Measurements from ENCODE around the gene RDX.
"Not testable (repeated sequence)": the region's sequence is repeated elsewhere in the genome, so short reads cannot be mapped to it uniquely, and the experiment has no call there.

The RDX gene

DNA sequence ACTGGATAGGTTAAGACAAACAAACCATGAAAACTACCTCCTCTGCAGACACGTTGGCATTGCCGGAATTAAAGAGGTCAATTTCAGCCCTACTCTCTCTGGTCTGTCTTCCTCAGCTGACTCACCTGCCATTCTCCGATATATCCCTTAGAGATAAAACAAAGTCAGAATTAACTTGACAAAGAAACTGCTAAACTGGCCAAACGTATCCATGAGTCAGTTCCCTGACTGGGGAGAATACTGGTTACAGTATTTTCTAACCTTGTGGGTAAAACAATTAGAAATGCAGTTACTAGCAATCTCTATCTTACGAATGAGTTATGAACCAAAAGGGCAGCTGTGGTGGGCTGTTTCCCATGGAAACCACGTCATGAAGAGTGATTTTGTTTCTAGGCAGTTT, 96.2 kb downstream of the RDX start:
- DNase-seq (ENCODE audit: low spot score), result no peak

DNA sequence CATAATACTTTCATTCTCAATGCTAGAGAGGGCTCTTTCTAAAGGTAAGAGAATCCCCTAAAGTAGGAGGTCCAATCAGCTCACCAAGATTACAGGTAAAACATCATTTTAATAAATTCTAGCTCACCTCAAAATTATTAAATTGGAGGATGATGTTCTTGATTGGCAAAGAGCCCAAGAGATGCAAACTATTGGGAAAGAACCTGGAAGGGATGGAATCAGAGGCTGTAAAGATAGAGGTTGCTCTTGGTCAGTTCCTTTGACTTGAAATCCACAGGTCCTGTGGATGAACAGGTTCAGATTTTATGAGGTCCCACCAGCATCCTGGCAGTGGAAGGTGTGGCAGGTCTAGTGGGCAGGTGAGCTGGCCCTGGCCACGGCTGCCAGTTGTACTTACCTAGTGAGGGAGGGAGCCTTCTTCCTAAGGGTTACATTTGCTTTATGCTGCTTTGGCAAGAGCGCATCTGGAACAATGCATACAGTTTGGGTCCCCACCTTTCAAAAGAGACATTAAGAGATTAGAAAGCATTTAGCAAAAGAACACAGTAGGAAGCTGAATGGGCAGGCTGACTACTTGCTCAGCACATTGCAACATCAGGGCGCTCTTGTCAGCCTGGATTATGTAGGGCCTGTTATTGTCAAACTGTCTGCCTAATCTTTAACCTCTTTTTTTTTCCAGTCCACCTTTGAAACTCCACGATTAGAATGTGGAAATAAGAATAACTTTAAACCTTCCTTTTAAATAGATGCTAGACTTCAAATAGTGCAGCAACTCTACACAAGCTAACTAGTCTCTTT, 97.0 kb downstream of the RDX start:
- no peak for DNase-seq (ENCODE audit: low spot score)

DNA sequence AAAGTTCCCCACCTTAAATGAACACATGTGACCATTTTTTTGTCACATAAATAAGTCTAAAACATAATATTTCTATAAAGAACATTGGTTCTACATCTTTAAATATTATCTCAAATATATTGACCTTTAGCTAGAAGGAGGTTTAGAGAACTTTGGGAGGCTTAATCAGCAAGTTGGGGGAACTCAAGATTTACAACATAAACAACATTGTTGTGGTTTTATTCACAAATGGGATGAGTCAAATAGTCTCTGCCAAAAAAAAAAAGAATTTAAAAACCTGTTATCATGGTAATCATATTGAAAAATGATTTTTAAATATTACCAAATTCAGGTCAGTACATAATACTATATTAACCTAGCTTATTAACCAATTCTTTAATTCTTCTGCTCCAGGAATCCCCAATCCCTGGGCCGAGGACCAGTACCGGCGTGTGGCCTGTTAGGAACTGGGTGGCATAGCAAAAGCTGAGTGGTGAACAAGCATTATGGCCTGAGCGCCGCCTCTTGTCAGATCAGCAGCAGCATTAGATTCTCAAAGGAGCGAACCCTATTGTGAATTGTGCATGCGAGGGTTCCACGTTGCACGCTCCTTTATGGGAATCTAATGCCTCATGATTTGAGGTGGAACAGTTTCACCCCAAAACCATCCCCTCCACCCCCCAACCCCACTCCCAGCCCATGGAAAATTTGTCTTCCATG, 98.2 kb downstream of the RDX start:
- DNase-seq (ENCODE audit: low spot score), result no peak

DNA sequence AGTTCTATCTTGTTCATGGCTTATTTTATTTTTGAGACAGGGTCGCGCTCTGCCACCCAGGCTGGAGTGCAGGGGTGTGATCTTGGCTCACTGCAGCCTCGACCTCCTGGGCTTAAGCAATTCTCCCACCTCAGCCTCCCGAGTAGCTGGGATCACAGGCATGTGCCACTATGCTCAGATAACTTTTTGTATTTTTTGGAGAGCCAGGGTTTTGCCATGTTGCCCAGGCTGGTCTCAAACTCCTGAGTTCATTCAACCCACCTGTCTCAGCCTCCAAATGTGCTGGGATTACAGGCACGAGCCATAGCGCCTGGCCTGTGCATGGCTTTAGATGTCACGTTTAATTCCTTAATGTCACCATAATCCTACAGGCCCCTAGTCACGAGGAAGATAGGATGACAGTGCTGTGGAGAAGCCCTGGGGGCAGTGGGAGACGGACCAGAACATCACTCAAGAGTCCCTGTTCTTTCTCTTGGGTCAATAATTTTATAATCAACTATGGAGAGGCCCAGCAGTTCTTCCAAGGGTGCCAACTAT, 99.5 kb downstream of the RDX start:
- DNase-seq (ENCODE audit: low spot score), result no peak

DNA sequence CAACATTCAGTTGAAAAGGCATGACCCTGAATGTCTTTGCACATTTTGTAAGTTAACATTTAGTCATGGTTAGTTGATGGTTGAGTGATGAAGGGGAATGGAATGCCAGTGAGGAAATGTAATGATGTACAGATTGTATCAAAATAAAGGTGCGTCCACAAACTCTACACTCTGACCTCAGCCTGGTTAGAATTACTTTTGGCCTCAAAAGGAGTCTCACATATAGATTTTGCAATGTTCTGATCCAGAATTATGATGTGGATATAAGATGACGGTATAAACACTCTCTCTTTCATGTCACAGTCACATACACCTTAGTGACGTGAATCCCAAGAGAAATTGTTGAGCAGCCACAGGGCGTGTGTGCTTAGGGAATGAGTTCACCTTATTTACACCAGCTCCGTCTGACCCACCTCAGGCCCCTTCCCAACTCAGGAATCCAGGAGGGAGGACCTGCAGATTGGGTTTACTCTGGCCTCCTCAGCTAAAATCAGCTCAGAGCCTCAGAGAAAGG, 100.1 kb downstream of the RDX start:
- peak; percentile 36 for DNase-seq (ENCODE audit: low spot score)

DNA sequence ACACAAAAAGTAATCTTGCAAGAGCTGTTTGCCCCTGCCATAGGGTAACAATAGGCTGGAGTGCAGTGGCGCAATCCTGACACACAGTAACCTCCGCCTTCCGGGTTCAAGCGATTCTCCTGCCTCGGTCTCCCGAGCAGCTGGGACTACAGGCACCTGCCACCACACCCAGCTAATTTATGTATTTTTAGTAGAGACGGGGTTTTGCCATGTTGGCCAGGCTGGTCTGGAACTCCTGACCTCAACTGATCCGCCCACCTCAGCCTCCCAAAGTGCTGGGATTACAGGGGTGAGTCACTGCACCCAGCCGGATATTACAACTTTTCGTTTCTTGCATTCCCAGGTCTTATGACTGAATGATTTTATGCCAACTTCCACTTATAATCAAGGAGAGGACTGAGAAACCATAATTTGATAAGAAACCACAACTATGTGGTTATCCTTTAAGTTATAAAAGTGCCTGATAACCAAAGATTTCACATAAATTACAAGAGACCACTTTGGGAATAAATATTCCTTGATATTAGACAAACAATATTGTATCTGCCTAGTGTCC, 102.1 kb downstream of the RDX start:
- not testable (repeated sequence) for DNase-seq (ENCODE audit: low spot score)

DNA sequence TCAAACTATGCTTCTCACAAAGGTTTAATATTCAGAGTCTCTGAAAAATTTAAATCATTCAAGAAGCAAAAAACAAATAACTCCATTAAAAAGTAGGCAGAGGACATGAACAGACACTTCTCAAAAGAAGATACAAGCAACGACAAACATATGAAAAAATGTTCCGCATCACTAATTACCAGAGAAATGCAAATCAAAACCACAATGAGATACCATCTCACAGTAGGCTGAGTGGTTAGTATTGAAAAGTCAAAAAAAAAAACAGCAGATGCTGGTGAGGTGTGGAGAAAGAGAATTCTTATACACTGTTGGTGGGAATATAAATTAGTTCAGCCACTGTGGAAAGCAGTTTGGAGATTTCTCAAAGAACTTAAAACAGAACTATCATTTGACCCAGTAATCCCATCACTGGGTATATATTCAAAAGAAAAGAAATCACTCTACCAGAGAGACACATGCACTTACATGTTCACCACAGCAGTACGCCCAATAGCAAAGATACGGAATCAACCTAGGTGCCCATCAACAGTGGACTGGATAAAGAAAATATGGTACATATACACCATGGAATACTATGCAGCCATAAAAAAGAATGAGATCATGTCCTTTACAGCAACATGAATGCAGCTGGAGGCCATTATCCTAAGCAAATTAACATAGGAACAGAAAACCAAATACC, 103.7 kb downstream of the RDX start:
- DNase-seq (ENCODE audit: low spot score), result not testable (repeated sequence)

DNA sequence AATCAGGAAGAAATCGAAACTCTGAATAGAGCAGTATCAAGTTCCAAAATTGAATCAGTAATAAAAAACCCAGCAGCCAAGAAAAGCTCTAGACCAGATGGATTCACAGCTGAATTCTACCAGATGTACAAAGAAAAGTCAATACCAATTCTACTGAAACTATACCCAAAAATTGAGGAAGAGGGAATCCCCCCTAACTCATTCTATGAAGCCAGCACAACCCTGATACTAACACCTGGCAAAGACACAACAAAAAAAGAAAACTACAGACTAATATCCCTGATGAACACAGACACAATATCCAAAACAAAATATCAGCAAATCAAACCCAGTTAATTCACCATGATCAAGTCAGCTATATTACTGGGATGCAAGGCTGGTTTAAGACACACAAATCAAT, 105.5 kb downstream of the RDX start:
- no peak for DNase-seq (ENCODE audit: low spot score)

DNA sequence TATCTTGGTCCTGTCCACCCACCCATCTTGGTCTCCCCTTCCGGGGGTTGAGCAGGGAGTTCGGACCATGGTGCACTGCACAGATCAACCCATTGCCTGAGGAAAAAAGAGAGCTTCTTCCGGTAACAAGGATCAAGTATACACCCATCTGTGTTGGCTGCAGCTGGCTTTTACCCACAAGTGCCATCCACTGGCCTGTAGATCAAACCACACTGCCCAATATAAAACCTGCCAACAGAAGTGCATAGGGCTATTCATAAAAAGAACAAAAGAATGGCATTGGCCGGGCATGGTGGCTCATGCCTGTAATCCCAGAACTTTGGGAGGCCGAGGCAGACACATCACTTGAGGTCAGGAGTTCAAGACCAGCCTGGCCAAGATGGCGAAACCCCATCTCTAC, 108.7 kb downstream of the RDX start:
- DNase-seq (ENCODE audit: low spot score), result no peak

DNA sequence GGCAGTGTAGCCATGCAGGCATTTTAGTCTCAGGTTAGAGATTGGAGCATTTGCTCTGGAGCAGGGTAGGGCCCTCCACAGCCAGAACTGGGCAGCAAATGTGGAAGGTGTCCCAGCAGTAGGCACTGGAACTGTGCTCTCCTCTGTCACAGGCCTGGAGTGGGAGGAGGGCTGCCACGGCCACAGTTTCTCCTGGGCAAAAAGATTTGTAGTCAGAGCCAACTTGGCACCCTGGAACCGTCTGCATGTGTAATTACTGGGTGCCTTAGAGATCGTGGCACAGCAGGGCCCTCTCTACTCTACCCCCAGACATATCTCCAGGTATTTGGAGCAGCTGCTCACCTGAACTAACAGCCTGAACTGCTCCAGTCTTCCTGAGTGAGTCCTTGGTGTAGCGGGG, 109.5 kb downstream of the RDX start:
- DNase-seq (ENCODE audit: low spot score), result no peak

DNA sequence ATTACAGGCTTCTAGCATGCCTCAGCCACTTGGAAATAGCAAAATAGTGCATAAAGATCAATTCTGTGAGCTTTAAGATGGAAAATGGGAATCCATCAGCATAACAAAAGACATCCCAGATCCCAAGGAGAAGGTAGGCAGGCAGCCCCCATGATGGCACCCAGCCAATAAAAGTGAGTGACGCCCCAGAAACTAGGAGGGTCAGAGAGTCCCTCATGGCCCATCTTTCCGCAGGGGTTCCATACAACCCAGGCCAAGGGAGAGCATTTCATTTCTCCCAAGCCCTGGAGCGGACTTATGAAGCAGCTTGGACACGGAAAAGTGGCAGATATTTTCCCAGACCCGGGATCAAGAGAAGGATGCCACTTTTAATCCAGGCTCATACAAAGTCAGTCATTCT, 110.0 kb downstream of the RDX start:
- no peak for DNase-seq (ENCODE audit: low spot score)

DNA sequence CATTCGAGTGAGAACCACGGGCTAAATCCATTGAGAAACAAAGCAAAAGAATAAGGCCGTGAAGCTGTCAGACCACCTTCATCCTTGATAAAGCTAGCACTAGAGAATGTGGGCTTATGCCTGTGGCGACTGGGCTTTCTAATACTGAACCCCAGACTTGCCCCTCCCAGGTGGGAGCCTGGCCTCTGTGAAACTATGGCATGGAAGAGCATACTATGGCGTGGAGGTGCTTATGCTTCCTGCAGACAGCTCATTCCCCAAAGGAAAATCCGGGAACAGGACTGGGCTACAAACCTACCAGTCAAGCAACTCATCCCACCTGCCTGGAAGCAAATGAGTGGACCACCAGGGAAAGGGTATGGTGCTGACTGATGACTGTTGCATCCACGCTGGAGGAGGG, 110.8 kb downstream of the RDX start:
- DNase-seq (ENCODE audit: low spot score), result no peak

DNA sequence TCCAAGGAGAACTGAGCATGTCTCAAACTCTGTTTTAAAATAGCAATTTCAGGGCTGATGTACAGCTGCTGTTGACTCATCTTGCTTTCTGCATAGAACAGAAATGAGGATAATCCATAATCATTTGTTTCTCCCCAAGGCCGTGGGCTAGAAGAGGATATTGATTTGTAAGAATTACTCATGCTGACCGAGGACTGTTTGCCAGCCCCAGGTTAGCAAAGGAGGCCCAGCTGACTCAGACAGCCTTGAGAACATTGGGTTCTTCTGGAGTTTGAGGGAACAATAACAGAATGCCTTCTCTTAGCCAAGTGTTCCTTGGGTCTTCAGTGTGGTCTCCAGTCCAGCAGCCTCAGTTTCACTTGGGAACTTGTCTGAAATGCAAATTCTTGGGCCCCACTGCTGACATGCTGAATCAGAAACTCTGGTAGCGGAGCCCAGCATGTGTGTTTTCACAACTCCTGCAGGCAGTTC, 111.3 kb downstream of the RDX start:
- DNase-seq (ENCODE audit: low spot score), result no peak

DNA sequence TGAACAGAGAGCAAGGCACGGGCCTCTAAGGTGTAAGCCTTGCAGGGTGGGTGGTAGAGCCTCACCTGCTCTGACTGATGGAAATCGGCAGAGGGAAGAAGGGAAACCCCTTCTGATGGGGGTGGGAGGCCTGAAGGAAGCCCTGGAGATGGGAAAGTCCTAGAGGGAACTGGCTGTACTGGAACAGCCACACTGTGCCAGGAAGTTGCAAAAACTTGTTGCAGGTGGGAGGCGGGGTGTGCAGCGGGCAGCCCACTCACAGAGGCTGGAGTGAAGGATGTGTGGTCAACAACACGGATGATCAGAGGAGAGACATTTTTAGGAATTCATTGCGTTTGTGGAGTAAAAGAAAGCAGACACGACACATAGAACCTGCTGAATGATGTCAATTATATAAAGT, 112.0 kb downstream of the RDX start:
- no peak for DNase-seq (ENCODE audit: low spot score)

DNA sequence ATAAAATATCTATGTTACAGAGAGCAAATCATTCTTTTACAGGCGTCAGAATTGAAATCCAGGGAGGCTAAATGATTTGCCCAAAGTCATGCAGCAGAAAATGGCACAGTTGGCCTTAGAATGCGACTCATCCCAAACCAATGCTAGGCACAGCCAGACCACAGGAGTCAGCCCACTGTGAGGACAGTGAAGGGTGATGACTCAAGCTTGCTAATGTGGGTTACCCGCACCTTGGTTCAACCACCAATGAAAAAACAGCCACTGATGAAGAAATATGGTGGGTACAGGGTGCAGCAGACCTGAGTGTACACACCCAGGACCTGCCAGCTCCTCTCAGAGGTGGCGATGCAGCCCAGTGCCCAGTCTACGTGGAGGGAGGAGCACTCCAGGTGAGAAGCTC, 113.5 kb downstream of the RDX start:
- DNase-seq (ENCODE audit: low spot score), result peak; percentile 52

DNA sequence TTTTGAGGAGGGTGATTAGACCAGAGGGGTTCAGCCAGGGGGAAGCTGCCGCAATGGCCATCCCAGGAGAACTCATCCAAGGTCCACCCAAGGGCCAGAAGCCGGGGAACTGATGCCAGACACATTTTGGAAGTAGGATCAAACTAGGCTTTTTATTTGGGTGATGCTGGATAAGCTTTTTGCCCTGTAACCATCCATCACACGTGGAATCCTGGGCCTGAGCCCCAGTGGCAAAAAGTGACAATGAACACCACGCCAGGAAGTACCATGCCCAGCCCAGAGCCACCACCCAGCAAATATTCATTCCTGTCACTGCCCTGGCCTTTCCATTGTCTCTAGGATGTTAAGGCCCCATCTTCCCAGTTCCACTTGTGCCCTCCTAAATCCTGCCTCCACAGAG, 117.3 kb downstream of the RDX start:
- DNase-seq (ENCODE audit: low spot score), result no peak

DNA sequence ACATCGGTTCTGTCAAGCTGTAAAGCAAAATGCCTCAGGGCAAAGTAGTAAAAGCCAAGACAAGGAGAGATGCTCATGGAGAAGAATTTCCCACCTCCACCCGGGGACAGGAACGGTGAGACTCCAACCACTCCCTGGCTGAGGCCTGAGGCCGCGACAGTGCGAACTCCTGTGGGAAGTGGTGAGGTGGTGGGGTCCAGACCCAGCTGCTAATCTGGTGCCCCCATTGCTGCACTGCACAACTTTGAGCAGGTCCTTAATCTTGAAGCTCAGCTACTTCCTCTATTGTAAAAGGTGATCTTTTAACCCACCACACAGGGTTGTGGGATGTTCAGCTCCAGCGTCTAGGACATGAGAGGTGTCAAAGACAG, 119.3 kb downstream of the RDX start:
- no peak for DNase-seq (ENCODE audit: low spot score)

DNA sequence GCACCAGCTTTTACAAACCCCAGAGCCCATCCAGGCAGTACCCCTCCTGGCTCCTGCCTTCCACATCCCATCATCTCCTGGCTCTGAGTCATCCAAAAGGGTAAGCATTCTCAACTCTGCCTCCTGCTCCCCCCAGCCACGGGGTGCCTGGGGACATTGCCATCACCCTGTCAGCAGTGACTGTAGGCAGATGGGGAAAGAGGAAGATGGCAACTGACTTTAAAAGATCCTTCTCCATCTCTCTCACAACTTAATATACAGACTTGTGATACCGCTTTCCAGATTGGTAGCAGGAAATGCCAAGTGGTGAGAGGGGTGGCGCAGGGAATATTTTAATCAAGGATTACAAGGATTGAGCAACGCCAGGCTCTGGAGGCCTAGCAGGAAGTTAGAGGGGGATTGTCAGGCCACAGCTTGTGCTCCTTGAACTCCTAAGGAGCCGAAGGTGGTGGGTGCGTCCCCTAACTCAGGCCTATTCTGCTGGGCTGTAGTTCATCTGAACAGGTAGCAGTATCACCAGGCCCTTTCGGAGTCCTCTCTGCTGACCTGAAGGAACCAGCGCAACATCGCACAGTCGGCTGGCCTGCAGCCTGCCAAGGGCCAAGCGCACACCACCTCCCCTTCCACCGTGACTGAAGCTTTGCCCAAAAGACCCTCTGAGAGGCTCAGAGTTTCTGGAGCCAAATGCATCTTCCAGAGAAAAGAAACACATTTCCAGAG, 119.9 kb downstream of the RDX start:
- DNase-seq (ENCODE audit: low spot score), result peak; percentile 32

DNA sequence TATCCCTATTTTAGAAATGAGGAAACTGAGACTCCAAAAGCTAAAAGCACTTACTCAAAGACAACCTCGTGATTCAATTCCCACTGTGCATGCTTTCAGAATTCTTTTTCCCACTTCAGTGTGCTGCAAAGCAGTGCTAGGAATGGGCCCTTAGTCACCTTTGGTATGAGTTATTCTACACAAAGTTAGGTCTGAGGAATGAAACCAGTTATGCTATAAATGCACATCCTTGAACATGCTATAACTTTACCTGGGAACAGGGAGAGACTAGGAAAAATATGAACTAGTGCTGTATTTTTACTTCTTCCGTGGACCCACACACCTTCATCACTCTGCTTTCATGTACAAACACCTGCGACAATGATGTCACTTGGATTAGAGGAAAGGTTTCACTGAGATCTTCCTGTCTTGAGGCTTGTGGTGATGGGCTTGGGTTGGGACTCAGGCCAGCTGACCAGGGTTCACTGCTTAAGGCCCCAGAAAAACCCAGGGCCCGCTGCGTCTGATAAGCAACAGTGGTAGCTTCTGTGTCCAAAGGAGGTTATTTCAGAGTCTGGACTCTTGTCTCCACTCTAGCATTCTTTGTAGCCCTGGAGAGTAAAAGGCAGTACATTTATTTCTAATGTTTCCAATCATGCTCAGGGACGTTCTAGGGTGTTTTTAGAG, 121.6 kb downstream of the RDX start:
- DNase-seq (ENCODE audit: low spot score), result no peak

DNA sequence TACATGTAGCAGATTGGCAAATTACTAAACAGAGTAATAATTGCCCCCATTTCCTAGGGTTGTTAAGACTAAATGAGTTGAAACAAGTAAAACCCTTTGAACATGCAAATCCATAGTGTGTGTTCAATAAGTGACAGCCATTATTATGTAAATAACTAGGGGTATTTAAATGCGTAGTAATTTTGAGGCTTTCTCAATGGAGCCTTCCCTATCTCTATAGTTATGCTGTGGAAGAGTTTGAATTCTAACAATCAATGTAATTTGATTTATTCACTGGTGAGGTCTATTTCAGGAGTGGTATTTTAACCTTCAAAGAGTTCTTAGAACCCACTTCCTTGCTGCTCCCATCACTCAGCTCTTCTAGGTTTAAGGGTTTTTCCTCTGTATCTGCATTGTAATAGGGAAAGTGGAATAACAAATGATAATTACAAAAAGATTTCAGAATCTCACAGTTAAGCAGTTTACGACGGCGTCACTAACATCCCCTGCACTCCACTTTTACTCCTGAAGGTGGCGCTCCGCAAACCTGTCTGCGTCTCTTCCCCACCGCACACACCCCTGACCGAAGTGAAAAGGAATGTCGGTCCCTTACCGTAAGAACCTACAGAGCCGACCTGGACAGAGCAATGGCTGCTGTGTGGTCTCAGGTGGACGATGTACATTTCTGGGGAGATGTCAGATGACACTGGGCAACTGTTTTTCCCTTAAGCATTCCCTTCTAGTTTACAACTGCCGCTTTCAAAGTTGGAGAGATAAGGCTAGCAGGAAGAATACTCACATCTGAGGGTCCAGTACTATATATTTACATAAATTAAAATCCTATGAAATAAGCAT, 122.4 kb downstream of the RDX start:
- peak; percentile 57 for DNase-seq (ENCODE audit: low spot score)
